SK-N-SH treated with all-trans-retinoic acid at 6 μM for 48 hours (cell line): Measurements from ENCODE around the gene KIF4A.

Source experiments
- ARNTL ChIP-seq: fragments of 450-650 bp; formaldehyde crosslinking; IDR thresholded peaks from 2 replicates; pipeline ENCODE4 v1.5.0; 2020; ENCODE audit warnings: low read depth, mild to moderate bottlenecking, moderate library complexity, borderline replicate concordance
- OSR1 ChIP-seq: fragments of 250-450 bp; sonication (Bioruptor Pico); IDR thresholded peaks from 2 replicates; pipeline ENCODE4 v1.8.0; 2022; ENCODE audit warnings: moderate library complexity, mild to moderate bottlenecking, inconsistent platforms
- PPARA ChIP-seq: fragments of 250-450 bp; sonication (Bioruptor Pico); IDR thresholded peaks from 2 replicates; pipeline ENCODE4 v1.5.0; 2020; ENCODE audit warnings: mild to moderate bottlenecking, borderline replicate concordance
- RARB ChIP-seq: fragments of 250-450 bp; sonication (Bioruptor Pico); IDR thresholded peaks from 2 replicates; pipeline ENCODE4 v1.8.0; 2021; ENCODE audit warnings: mild to moderate bottlenecking, moderate library complexity
- ZFP3 ChIP-seq: fragments of 250-450 bp; sonication (Bioruptor Pico); IDR thresholded peaks from 2 replicates; pipeline ENCODE4 v1.5.0; 2020; ENCODE audit warnings: mild to moderate bottlenecking, moderate library complexity
- ZFP30 ChIP-seq: fragments of 450-650 bp; formaldehyde crosslinking; IDR thresholded peaks from 2 replicates; pipeline ENCODE4 v1.5.0; 2022; ENCODE audit warnings: mild to moderate bottlenecking, moderate library complexity
- ZNF565 ChIP-seq: fragments of 450-650 bp; formaldehyde crosslinking; conservative IDR thresholded peaks from 2 replicates; pipeline ENCODE4 v1.5.0; 2020; ENCODE audit warnings: low read depth, mild to moderate bottlenecking, moderate library complexity
- ZNF8 ChIP-seq: fragments of 450-650 bp; formaldehyde crosslinking; IDR thresholded peaks from 2 replicates; pipeline ENCODE4 v1.5.0; 2020; ENCODE audit warnings: mild to moderate bottlenecking, moderate library complexity
- TF ChIP-seq, protein P1 (sequence below): fragments of 250-450 bp; sonication (Bioruptor Pico); IDR thresholded peaks from 2 replicates; pipeline ENCODE4 v1.8.0; 2020; ENCODE audit warnings: mild to moderate bottlenecking, moderate library complexity, borderline replicate concordance

DNA sequence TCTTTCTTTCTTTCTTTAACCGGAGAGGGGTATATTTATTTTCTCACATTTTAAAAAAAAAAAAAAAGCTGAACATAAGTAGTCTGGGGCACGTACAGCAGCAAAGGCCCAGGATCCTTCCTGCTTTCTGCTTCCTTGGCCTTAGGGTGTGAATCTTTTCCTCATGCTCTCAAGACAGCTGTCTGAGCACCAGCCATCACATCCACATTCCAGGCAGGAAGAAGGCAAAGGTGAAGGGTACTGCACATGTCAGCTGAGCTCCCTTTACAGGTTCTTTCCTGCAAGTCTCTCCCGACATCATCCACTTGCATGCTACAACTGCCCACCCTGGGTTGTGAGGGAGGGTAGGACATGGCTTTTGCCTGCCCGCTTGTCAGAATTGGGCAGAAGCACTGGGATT is 69.6 kb downstream of the KIF4A start:
- TF ChIP-seq ZNF565 (CRISPR knock-in tag) (no peak), ARNTL (CRISPR knock-in tag) (no peak), PPARA (CRISPR knock-in tag) (no peak), ZFP30 (CRISPR knock-in tag) (no peak), ZNF8 (CRISPR knock-in tag) (no peak), RARB (CRISPR knock-in tag) (no peak), OSR1 (no peak), ZFP3 (CRISPR knock-in tag) (no peak)
- TF ChIP-seq, protein P1, sequence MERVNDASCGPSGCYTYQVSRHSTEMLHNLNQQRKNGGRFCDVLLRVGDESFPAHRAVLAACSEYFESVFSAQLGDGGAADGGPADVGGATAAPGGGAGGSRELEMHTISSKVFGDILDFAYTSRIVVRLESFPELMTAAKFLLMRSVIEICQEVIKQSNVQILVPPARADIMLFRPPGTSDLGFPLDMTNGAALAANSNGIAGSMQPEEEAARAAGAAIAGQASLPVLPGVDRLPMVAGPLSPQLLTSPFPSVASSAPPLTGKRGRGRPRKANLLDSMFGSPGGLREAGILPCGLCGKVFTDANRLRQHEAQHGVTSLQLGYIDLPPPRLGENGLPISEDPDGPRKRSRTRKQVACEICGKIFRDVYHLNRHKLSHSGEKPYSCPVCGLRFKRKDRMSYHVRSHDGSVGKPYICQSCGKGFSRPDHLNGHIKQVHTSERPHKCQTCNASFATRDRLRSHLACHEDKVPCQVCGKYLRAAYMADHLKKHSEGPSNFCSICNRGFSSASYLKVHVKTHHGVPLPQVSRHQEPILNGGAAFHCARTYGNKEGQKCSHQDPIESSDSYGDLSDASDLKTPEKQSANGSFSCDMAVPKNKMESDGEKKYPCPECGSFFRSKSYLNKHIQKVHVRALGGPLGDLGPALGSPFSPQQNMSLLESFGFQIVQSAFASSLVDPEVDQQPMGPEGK (CRISPR knock-in tag), result no peak
